Measurements from ENCODE around the gene SLC41A3.

SLC41A3 gene

DNA sequence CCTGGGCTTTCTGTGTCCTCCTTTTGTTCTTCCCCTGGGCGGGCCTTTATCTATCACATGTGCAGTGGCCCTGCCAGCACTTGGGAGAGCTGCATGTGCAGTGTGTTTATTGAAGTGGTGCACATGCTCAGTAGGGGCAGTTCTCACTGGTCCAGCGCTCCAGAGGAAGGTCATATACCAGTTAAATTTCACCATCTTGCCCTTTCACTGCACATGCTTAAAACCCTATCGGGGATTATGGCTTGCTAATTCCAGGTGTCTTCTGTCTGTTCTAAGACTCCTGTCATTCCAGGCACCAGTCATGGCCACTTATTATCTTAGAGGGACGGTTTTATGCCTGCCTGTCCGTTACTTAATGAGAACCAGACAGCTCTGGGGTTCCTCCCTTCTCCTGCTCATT, 62.7 kb downstream of the SLC41A3 start:
- no peak overlapping the region for H3K4me3 ChIP-seq (ENCODE audit: low read depth, low read length)

DNA sequence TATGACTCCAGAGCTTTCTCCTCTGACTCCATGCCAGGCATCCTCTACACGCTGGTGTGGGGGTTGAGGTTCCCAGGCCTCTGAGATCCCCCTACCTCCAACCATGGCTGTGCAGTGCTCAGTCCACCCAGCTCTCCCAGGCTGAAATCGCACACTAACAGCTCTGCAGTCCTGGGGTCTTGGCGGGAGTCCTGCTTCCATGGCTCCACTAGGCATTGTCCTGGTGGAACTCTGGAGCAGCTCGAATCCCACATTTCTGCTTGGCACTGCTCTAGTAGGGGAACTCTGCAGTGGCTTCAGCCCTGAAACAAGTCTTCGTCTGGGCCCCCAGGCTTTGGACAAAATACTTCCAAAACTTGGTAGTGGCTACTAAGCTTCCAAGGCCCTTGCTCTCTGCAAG, 64.2 kb downstream of the SLC41A3 start:
- no peak overlapping the region for H3K4me3 ChIP-seq (ENCODE audit: low read depth, low read length)
- TF ChIP-seq, protein P1, sequence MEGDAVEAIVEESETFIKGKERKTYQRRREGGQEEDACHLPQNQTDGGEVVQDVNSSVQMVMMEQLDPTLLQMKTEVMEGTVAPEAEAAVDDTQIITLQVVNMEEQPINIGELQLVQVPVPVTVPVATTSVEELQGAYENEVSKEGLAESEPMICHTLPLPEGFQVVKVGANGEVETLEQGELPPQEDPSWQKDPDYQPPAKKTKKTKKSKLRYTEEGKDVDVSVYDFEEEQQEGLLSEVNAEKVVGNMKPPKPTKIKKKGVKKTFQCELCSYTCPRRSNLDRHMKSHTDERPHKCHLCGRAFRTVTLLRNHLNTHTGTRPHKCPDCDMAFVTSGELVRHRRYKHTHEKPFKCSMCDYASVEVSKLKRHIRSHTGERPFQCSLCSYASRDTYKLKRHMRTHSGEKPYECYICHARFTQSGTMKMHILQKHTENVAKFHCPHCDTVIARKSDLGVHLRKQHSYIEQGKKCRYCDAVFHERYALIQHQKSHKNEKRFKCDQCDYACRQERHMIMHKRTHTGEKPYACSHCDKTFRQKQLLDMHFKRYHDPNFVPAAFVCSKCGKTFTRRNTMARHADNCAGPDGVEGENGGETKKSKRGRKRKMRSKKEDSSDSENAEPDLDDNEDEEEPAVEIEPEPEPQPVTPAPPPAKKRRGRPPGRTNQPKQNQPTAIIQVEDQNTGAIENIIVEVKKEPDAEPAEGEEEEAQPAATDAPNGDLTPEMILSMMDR (IDR thresholded peaks at IDR 0.05; ENCODE audit: borderline replicate concordance, insufficient read depth, low read depth, low read length) = no peak

More for the DNA sequence above, 62.7 kb downstream of the SLC41A3 start:
- TF ChIP-seq, protein P1 (IDR thresholded peaks at IDR 0.05; ENCODE audit: borderline replicate concordance, insufficient read depth, low read depth, low read length) = no peak

DNA sequence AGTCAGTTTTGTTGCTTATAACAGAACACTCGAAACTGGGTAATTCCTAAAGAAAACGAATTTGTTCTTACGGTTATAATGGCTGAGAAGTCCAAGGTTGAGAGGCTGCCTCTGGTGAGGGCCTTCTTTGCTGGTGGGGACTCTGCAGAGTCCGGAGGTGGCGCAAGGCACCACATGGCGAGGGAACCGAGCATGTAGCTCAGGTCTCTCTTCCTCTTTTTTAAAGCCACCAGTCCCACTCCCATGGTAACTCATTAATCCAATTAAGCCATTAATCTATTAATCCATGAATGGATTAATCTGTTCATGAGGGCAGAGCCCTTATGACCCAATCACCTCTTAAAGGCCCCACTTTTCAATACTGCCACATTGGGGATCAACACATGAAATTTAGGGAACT, 64.9 kb downstream of the SLC41A3 start:
- TF ChIP-seq, protein P1 (IDR thresholded peaks at IDR 0.05; ENCODE audit: borderline replicate concordance, insufficient read depth, low read depth, low read length) = no peak
- H3K4me3 ChIP-seq (ENCODE audit: low read depth, low read length) = no peak overlapping the region

DNA sequence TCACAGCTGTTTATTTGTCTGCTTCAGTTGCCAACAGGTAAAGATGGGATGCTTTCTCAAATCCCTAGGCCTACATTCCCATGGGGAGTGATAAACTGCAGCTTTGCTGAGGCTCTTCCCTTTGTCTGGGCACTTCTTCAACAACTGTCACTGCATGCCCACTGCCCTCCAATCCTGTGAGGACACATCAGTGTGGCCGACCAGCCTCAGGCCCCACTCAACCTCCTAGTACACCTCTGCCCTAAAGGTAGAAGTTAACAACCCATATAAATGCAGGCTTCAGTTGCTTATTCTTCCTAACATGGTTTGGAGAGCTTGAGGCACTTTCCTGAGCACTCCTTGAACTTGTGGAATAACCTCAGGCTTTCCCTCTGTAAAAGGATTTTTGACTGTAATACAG, 65.4 kb downstream of the SLC41A3 start:
- H3K4me3 ChIP-seq (ENCODE audit: low read depth, low read length) = no peak overlapping the region
- TF ChIP-seq, protein P1 (IDR thresholded peaks at IDR 0.05; ENCODE audit: borderline replicate concordance, insufficient read depth, low read depth, low read length) = no peak

DNA sequence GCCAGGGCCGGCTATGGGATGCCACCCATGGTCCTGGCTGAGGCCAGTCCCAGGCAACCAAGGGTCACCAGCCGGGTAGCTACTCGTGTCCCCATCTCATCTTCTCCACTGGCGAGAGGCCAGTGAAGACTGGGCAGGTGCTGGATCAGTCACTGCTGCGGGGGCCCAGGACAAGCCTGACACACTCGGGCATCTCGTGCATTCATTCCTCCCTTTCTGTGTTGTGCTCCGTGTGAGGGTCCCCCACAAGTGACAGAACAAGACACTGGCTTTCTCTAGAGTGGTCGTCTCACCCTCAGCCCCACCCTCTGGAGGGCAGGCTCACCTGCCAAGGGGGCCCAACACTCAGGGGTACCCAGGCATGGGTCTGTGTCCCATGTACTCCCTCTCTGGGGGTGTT, 66.6 kb downstream of the SLC41A3 start:
- H3K4me3 ChIP-seq (ENCODE audit: low read depth, low read length) = no peak overlapping the region
- TF ChIP-seq, protein P1 (IDR thresholded peaks at IDR 0.05; ENCODE audit: borderline replicate concordance, insufficient read depth, low read depth, low read length) = no peak

DNA sequence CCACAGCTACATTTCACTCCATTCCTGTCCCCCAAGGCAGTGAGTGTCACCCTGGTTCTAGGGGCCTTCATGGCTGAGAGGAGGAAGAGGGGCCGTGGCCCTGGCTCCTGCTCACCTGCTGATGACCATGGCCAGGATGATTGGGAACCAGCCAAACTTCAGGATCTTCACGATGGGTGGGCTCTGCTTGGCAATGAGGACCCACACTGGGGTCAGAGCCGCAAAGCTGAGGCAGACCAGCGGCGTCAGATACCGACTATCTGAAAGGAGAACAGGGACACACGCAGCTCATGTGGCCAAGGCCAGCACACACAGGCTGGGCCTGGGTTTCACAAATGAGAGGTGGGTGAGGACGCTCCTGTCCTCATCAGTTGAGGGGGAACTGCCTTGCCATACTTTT, 67.3 kb downstream of the SLC41A3 start:
- no peak overlapping the region for H3K4me3 ChIP-seq (ENCODE audit: low read depth, low read length)
- TF ChIP-seq, protein P1 (IDR thresholded peaks at IDR 0.05; ENCODE audit: borderline replicate concordance, insufficient read depth, low read depth, low read length) = no peak

DNA sequence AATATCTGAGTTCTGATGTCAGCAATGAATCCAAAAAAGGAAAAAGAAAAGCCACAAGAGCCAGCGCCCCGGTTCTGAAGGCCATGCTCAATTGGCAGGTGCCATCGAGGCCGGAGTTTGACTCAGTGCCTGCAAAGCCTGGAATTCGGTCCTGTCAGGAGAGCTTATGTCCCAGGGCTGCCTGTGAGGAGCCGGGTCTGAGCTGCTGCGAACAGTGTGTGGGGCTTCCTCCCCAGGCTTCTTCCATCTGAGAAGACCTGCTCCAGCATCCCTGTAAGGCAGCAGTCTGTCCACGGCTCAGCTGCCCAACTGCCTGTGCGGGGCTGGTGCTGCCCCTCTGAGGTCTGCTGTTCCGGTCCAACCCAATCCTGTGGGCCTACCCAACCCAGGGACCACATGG, 68.8 kb downstream of the SLC41A3 start:
- TF ChIP-seq, protein P1 (IDR thresholded peaks at IDR 0.05; ENCODE audit: borderline replicate concordance, insufficient read depth, low read depth, low read length) = no peak
- H3K4me3 ChIP-seq (ENCODE audit: low read depth, low read length) = no peak overlapping the region

All from GM12875 (cell line).